ENCODE results near the gene STK31. TPM values are rescaled to one million over a fixed set of nuclear protein-coding genes. Genes with fewer than 3 reads are reported as not detected.
"Not testable (repeated sequence)": the region's sequence is repeated elsewhere in the genome, so short reads cannot be mapped to it uniquely, and the experiment has no call there.

STK31 gene
- total and polyA plus RNA-seq, 7 donors = 0.16 to 0.54 (median 0.23) TPM; not detected in 4

DNA sequence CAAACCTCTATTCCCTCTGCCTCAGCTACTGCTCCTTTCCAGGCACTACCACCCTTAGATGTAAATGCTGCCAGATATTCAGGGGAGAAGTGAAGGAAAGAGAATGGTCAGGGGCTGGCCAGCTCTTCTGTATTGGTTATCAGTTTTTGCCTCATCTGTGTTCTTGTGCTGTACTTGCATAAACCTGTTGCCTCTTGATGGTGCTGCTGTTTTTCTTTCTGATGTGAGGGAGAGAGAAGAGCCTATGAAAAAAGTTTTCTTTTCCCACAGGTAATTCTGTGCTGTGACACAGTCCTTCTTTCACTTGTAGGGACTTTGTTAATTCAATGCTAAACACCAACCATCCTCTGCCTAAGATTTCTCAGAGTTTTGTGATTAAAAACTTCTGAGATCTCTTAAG, 57.5 kb downstream of the STK31 start:
- H3K27me3 ChIP-seq = no peaks in the 10 kb centered on the region
- no peaks in the 10 kb centered on the region for H3K9me3 ChIP-seq
- TF ChIP-seq EP300 (IDR thresholded peaks at IDR 0.05) (no peak), POLR2A (IDR thresholded peaks at IDR 0.05) (no peak), POLR2AphosphoS5 (IDR thresholded peaks at IDR 0.05) (no peak)
- TF ChIP-seq, protein P1, sequence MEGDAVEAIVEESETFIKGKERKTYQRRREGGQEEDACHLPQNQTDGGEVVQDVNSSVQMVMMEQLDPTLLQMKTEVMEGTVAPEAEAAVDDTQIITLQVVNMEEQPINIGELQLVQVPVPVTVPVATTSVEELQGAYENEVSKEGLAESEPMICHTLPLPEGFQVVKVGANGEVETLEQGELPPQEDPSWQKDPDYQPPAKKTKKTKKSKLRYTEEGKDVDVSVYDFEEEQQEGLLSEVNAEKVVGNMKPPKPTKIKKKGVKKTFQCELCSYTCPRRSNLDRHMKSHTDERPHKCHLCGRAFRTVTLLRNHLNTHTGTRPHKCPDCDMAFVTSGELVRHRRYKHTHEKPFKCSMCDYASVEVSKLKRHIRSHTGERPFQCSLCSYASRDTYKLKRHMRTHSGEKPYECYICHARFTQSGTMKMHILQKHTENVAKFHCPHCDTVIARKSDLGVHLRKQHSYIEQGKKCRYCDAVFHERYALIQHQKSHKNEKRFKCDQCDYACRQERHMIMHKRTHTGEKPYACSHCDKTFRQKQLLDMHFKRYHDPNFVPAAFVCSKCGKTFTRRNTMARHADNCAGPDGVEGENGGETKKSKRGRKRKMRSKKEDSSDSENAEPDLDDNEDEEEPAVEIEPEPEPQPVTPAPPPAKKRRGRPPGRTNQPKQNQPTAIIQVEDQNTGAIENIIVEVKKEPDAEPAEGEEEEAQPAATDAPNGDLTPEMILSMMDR (IDR thresholded peaks at IDR 0.05) = no peak
- H3K4me1 ChIP-seq = no peaks in the 10 kb centered on the region
- no peak for DNase-seq
- no peaks in the 10 kb centered on the region for H3K36me3 ChIP-seq
- intact Hi-C loops (cut with DNase I) = no loop called here
- H3K4me3 ChIP-seq = no peak overlapping the region
- H3K27ac ChIP-seq = no peak overlapping the region

DNA sequence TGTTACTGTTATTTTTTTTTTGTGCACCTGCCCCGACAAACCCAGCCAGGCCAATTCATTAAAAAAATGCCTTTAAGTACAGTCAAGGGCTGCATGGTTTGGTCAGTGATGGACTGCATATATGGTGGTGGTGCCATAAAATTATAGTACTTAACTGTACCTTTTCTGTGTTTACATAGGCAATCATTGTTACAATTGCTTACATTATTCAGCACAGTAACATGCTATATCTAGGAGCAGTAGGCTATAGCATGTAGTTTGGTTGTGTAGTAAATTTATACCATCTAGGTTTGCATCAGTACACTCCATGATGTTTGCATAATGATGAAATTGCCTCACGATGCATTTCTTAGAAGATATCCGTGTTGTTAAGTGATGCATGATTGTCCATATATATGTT, 58.0 kb downstream of the STK31 start:
- Histone ChIP-seq H3K4me1 (no peaks in the 10 kb centered on the region), H3K27me3 (no peaks in the 10 kb centered on the region), H3K4me3 (no peak overlapping the region), H3K36me3 (no peaks in the 10 kb centered on the region), H3K27ac (no peak overlapping the region), H3K9me3 (no peaks in the 10 kb centered on the region)
- no peak for DNase-seq
- TF ChIP-seq, protein P1 (IDR thresholded peaks at IDR 0.05) = no peak
- TF ChIP-seq POLR2A (IDR thresholded peaks at IDR 0.05) = no peak
- no peak for TF ChIP-seq EP300 (IDR thresholded peaks at IDR 0.05)
- no peak for TF ChIP-seq POLR2AphosphoS5 (IDR thresholded peaks at IDR 0.05)
- WGBS, 2 donors = 21 to 71% methylated on average over 3 of the region's 3 CpGs
- intact Hi-C loops (cut with DNase I) = no loop called here

DNA sequence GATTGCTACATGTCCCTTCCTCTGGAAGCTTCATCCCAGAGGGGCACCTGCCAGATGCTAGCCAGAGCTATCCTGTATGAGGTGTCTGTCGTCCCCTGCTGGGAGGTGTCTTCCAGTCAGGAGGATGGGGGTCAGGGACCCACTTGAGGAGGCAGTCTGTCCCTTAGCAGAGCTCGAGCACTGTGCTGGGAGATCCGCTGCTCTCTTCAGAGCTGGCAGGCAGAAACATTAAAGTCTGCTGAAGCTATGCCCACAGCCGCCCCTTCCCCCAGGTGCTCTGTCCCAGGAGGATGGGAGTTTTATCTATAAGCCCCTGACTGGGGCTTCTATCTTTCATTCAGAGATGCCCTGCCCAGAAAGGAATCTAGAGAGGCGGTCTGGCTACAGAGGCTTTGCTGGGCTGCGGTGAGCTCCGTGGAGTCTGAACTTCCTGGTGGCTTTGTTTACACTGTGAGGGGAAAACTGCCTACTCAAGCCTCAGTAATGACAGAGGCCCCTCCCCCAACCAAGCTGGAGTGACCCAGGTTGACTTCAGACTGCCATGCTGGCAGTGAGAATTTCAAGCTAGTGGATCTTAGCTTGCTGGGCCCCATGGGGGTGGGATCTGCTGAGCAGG, 69.3 kb downstream of the STK31 start:
- 81 to 92% methylated on average over 7 of the region's 7 CpGs for WGBS, 2 donors
- H3K27ac ChIP-seq; intact Hi-C loops (cut with DNase I): not testable (repeated sequence)

DNA sequence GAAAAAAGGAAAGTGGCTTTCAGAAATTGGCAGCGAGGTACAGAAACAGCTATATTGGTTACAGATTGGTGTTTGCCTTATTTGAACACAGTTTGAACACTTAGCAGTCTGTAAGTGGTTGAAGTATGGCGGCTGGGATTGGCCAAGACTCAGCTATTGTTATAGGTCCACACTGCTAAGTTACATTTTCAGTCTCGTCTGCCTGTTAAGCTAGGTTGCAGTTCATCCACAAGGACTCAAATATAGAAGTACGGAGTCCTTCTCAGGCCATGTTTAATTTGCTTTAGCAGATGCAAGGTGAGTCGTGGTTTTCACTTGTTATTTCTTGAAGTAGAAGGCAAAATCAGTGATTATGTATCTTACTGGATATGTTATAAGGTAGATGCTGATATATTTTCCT, 73.1 kb downstream of the STK31 start:
- no peaks in the 10 kb centered on the region for H3K9me3 ChIP-seq
- no peak overlapping the region for H3K4me3 ChIP-seq
- no peak for DNase-seq
- no peak overlapping the region for H3K27ac ChIP-seq
- TF ChIP-seq POLR2AphosphoS5 (IDR thresholded peaks at IDR 0.05) (no peak), POLR2A (IDR thresholded peaks at IDR 0.05) (no peak), EP300 (IDR thresholded peaks at IDR 0.05) (no peak)
- TF ChIP-seq, protein P1 (IDR thresholded peaks at IDR 0.05) = no peak
- H3K36me3 ChIP-seq = no peaks in the 10 kb centered on the region
- WGBS, 2 donors = 88 to 89% methylated on average over 5 of the region's 5 CpGs
- intact Hi-C loops (cut with DNase I) = no loop called here
- H3K27me3 ChIP-seq = no peaks in the 10 kb centered on the region
- H3K4me1 ChIP-seq = no peaks in the 10 kb centered on the region

More for the DNA sequence above, 69.3 kb downstream of the STK31 start:
- not testable (repeated sequence) for H3K9me3 ChIP-seq, DNase-seq, H3K4me3 ChIP-seq, H3K27me3 ChIP-seq, H3K4me1 ChIP-seq, H3K36me3 ChIP-seq

DNA sequence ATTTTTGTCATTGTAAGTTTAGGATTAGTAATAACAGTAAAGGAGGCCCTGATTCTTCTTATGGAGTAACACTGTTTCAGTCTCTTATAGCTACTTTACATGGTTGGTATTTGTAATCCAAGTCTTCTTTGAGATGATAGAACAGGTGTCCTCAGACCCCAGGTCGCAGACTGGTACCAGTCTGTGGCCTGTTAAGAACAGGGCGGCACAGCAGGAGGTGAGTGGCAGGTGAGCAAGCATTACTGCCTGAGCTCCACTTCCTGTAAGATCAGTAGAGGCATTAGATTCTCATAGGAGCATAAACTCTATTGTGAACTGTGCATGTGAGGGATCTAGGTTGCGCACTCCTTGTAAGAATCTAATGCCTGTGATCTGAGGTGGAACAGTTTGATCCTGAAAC, 77.3 kb downstream of the STK31 start:
- no peak overlapping the region for H3K27ac ChIP-seq
- H3K4me1 ChIP-seq = no peaks in the 10 kb centered on the region
- no peak for DNase-seq
- no peaks in the 10 kb centered on the region for H3K9me3 ChIP-seq
- intact Hi-C loops (cut with DNase I) = no loop called here
- H3K4me3 ChIP-seq = no peak overlapping the region
- H3K36me3 ChIP-seq = no peaks in the 10 kb centered on the region
- TF ChIP-seq POLR2AphosphoS5 (IDR thresholded peaks at IDR 0.05) = no peak
- no peak for TF ChIP-seq EP300 (IDR thresholded peaks at IDR 0.05)
- TF ChIP-seq, protein P1 (IDR thresholded peaks at IDR 0.05) = no peak
- TF ChIP-seq POLR2A (IDR thresholded peaks at IDR 0.05) = no peak
- no peaks in the 10 kb centered on the region for H3K27me3 ChIP-seq
- WGBS, 2 donors = 91 to 96% methylated on average over 3 of the region's 3 CpGs
